ENCODE measurements around the gene NMU.

DNA sequence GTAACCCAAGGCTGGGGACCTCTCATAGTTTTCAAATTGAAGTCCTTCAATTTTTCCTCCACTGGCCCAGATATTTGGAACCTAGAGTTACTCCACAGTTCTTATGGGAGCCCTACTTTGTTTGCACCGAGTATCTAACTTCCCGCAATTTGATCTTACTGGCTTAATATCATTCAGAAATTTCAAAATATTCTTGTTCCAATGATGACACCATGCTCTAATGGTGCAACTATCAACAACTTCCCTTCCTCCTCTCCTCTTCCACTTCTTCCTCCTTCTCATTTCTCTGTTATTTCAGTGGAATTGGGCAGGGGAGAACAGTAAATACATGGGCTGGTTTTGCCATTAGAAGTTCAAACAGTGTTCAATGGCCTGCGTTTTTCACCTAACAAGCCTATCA lies 64.3 kb downstream of the NMU start:
- TF ChIP-seq, protein P1, sequence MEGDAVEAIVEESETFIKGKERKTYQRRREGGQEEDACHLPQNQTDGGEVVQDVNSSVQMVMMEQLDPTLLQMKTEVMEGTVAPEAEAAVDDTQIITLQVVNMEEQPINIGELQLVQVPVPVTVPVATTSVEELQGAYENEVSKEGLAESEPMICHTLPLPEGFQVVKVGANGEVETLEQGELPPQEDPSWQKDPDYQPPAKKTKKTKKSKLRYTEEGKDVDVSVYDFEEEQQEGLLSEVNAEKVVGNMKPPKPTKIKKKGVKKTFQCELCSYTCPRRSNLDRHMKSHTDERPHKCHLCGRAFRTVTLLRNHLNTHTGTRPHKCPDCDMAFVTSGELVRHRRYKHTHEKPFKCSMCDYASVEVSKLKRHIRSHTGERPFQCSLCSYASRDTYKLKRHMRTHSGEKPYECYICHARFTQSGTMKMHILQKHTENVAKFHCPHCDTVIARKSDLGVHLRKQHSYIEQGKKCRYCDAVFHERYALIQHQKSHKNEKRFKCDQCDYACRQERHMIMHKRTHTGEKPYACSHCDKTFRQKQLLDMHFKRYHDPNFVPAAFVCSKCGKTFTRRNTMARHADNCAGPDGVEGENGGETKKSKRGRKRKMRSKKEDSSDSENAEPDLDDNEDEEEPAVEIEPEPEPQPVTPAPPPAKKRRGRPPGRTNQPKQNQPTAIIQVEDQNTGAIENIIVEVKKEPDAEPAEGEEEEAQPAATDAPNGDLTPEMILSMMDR (IDR thresholded peaks at IDR 0.05): no peak
- TF ChIP-seq POLR2A (IDR thresholded peaks at IDR 0.05): no peak
